Breast epithelium (tissue), 3 donors: ENCODE data around the gene MAP1A.
A peak's percentile ranks its signal among the peaks of the same experiment; 100 is the strongest.

ENCODE experiments used
- POLR2A ChIP-seq: fragments of 450-650 bp; IDR thresholded peaks from one replicate; pipeline ENCODE4 v1.6.1; 2016; ENCODE audit warnings: antibody characterized with exemption, mild to moderate bottlenecking, moderate library complexity
- POLR2AphosphoS5 ChIP-seq, 3 donors: sonication (generic); formaldehyde crosslinking; IDR thresholded peaks; one replicate each; pipeline ENCODE4 v1.6.1; 2017; ENCODE audit warnings: antibody characterized with exemption in 3 of 3
- TF ChIP-seq, protein P1 (sequence below), 3 donors: fragments of 450-650 bp; IDR thresholded peaks; one replicate each; pipeline ENCODE4 v1.5.1; 2016 to 2017; ENCODE audit warnings: antibody characterized with exemption in 3 of 3, mild to moderate bottlenecking in 3 of 3, moderate library complexity in 3 of 3

GRCh38 chr15:43514241-43515057 is 3.0 kb upstream of the MAP1A start:
- TF ChIP-seq POLR2A (no peak), POLR2AphosphoS5 (IDR thresholded peaks at IDR 0.05) (no peak)
- TF ChIP-seq, protein P1, sequence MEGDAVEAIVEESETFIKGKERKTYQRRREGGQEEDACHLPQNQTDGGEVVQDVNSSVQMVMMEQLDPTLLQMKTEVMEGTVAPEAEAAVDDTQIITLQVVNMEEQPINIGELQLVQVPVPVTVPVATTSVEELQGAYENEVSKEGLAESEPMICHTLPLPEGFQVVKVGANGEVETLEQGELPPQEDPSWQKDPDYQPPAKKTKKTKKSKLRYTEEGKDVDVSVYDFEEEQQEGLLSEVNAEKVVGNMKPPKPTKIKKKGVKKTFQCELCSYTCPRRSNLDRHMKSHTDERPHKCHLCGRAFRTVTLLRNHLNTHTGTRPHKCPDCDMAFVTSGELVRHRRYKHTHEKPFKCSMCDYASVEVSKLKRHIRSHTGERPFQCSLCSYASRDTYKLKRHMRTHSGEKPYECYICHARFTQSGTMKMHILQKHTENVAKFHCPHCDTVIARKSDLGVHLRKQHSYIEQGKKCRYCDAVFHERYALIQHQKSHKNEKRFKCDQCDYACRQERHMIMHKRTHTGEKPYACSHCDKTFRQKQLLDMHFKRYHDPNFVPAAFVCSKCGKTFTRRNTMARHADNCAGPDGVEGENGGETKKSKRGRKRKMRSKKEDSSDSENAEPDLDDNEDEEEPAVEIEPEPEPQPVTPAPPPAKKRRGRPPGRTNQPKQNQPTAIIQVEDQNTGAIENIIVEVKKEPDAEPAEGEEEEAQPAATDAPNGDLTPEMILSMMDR (IDR thresholded peaks at IDR 0.05) = peak in 2 of 3 donors; percentile 14 to 26
